IMR-90 (cell line): ENCODE results near the gene DNAJA1. TPM values are rescaled to one million over a fixed set of nuclear protein-coding genes. Genes with fewer than 3 reads are reported as not detected.

Source experiments
- ATAC-seq: fragments of 200-7000 bp; cut with Tn5 transposase; 2 replicates; pipeline ENCODE4 v1.9.1; 2020; ENCODE audit warnings: low read depth, mild to moderate bottlenecking, moderate library complexity
- BruUV-seq: library from RNA; stranded (reverse); fragments of 400-500 nt; replicated peaks from 2 replicates; lab custom pipeline; 2021; lab: Mats Ljungman, UMichigan
- CTCF ChIA-PET: fragments of 300-600 bp; formaldehyde crosslinking; extraction: SDS; loops from one replicate; lab custom pipeline; 2021; ENCODE audit warnings: antibody characterized with exemption; lab: Yijun Ruan, JAX
- POLR2A ChIA-PET: fragments of 300-600 bp; sonication (Branson Sonifier 250); formaldehyde crosslinking; loops from one replicate; lab custom pipeline; 2022; ENCODE audit warnings: antibody characterized with exemption; ENCODE audit not compliant: unreplicated experiment; lab: Charles Lee
- DNase-seq: peaks from one replicate; pipeline ENCODE4 v3.0.0; 2013
- H2AFZ ChIP-seq: replicated peaks from 2 replicates; pipeline ENCODE3; 2013; ENCODE audit warnings: low read length, mild to moderate bottlenecking; ENCODE audit not compliant: poor library complexity
- H2AK5ac ChIP-seq: 2 replicates; pipeline ENCODE4 v1.6.1; 2013; ENCODE audit warnings: low read depth, low read length, inconsistent platforms
- H2AK9ac ChIP-seq: replicated peaks from 2 replicates; pipeline ENCODE3; 2013; ENCODE audit warnings: mild to moderate bottlenecking, low read depth, low read length, moderate library complexity; ENCODE audit not compliant: poor library complexity
- H2BK120ac ChIP-seq: 2 replicates; pipeline ENCODE4 v1.6.1; 2013; ENCODE audit warnings: low read depth, low read length, inconsistent platforms
- H2BK15ac ChIP-seq: 3 replicates; pipeline ENCODE4 v1.6.1; 2013; ENCODE audit warnings: low read depth, low read length, inconsistent platforms
- H2BK20ac ChIP-seq: 2 replicates; pipeline ENCODE4 v1.6.1; 2013; ENCODE audit warnings: low read depth, mild to moderate bottlenecking, inconsistent platforms, low read length, moderate library complexity
- H2BK5ac ChIP-seq: 2 replicates; pipeline ENCODE4 v1.6.1; 2013; ENCODE audit warnings: mild to moderate bottlenecking, low read depth, low read length, inconsistent platforms; ENCODE audit not compliant: poor library complexity, severe bottlenecking
- H3K14ac ChIP-seq: replicated peaks from 2 replicates; pipeline ENCODE4 v1.6.1; 2013; ENCODE audit warnings: low read depth, low read length, inconsistent platforms
- H3K18ac ChIP-seq: 2 replicates; pipeline ENCODE4 v1.6.1; 2013; ENCODE audit warnings: low read depth, low read length, control low read depth
- H3K23ac ChIP-seq: 2 replicates; pipeline ENCODE4 v1.6.1; 2013; ENCODE audit warnings: low read depth, low read length, inconsistent platforms
- H3K27ac ChIP-seq: 2 replicates; pipeline ENCODE4 v1.5.1; 2013; ENCODE audit warnings: mild to moderate bottlenecking, control low read depth, low read length; ENCODE audit not compliant: insufficient read depth
- H3K27me3 ChIP-seq: 2 replicates; pipeline ENCODE4 v1.6.1; 2013; ENCODE audit warnings: low read length; ENCODE audit not compliant: control insufficient read depth, insufficient read depth
- H3K36me3 ChIP-seq: 2 replicates; pipeline ENCODE4 v1.6.1; 2013; ENCODE audit warnings: low read length, mixed read lengths; ENCODE audit not compliant: control insufficient read depth, insufficient read depth
- H3K4ac ChIP-seq: 2 replicates; pipeline ENCODE4 v1.6.1; 2013; ENCODE audit warnings: low read depth, low read length, inconsistent platforms
- H3K4me1 ChIP-seq: 2 replicates; pipeline ENCODE4 v1.6.1; 2013; ENCODE audit warnings: low read length, mixed read lengths; ENCODE audit not compliant: control insufficient read depth, insufficient read depth
- H3K4me2 ChIP-seq: 2 replicates; pipeline ENCODE4 v1.6.1; 2013; ENCODE audit warnings: low read depth, mild to moderate bottlenecking, control low read depth, low read length, moderate library complexity
- H3K4me3 ChIP-seq: 2 replicates; pipeline ENCODE4 v1.5.1; 2013; ENCODE audit warnings: low read depth, mild to moderate bottlenecking, control low read depth, low read length, moderate library complexity; ENCODE audit not compliant: insufficient read depth
- H3K56ac ChIP-seq: 2 replicates; pipeline ENCODE4 v1.6.1; 2013; ENCODE audit warnings: low read length, inconsistent platforms; ENCODE audit not compliant: insufficient read depth; ENCODE audit errors: extremely low read depth
- H3K79me1 ChIP-seq, 2 experiments: 2 replicates each; pipeline ENCODE4 v1.6.1; 2013; ENCODE audit warnings: low read length in 2 of 2, inconsistent platforms in 1 of 2, low read depth in 1 of 2
- H3K9ac ChIP-seq: 2 replicates; pipeline ENCODE4 v1.6.1; 2013; ENCODE audit warnings: low read depth, low read length, control low read depth
- H3K9me1 ChIP-seq: 2 replicates; pipeline ENCODE4 v1.6.1; 2013; ENCODE audit warnings: low read length, inconsistent platforms; ENCODE audit not compliant: insufficient read depth
- H3K9me3 ChIP-seq: 2 replicates; pipeline ENCODE4 v1.6.1; 2013; ENCODE audit warnings: low read length; ENCODE audit not compliant: control insufficient read depth, insufficient read depth
- H4K20me1 ChIP-seq: 2 replicates; pipeline ENCODE4 v1.6.1; 2013; ENCODE audit warnings: low read length, inconsistent platforms; ENCODE audit not compliant: insufficient read depth
- H4K5ac ChIP-seq: 2 replicates; pipeline ENCODE4 v1.6.1; 2013; ENCODE audit warnings: mild to moderate bottlenecking, low read depth, low read length, control low read depth
- H4K8ac ChIP-seq, 2 experiments: 2 replicates each; pipeline ENCODE4 v1.6.1; 2013; ENCODE audit warnings: low read depth in 2 of 2, low read length in 2 of 2, control low read depth in 1 of 2, inconsistent platforms in 1 of 2
- H4K91ac ChIP-seq: 2 replicates; pipeline ENCODE4 v1.6.1; 2013; ENCODE audit warnings: low read depth, low read length, inconsistent platforms; ENCODE audit not compliant: insufficient read depth
- BHLHE40 ChIP-seq: fragments of 150-350 bp; IDR thresholded peaks from 2 replicates; pipeline ENCODE4 v1.6.1; 2016; ENCODE audit warnings: mild to moderate bottlenecking, low read depth, low read length
- CEBPB ChIP-seq: IDR thresholded peaks from 2 replicates; pipeline ENCODE4 v1.6.1; 2012; ENCODE audit warnings: low read depth, low read length, improper control_type of control experiment
- CTCF ChIP-seq: conservative IDR thresholded peaks from 2 replicates; pipeline ENCODE4 v1.5.1; 2012; ENCODE audit warnings: mild to moderate bottlenecking, low read depth, low read length, improper control_type of control experiment
- FOS ChIP-seq: fragments of 150-350 bp; IDR thresholded peaks from 2 replicates; pipeline ENCODE4 v1.6.1; 2016; ENCODE audit warnings: low read depth, low read length
- MAFK ChIP-seq: IDR thresholded peaks from 2 replicates; pipeline ENCODE4 v1.6.1; 2012; ENCODE audit warnings: low read depth, low read length, improper control_type of control experiment
- MAZ ChIP-seq: IDR thresholded peaks from 2 replicates; pipeline ENCODE4 v1.6.1; 2012; ENCODE audit warnings: low read depth, mild to moderate bottlenecking, low read length, improper control_type of control experiment, moderate library complexity, borderline replicate concordance
- MXI1 ChIP-seq: IDR thresholded peaks from 2 replicates; pipeline ENCODE4 v1.6.1; 2012; ENCODE audit warnings: low read depth, mild to moderate bottlenecking, low read length, moderate library complexity, borderline replicate concordance
- NFE2L2 ChIP-seq: fragments of 150-350 bp; IDR thresholded peaks from 2 replicates; pipeline ENCODE4 v1.6.1; 2016; ENCODE audit warnings: low read depth, mild to moderate bottlenecking, low read length
- POLR2A ChIP-seq: IDR thresholded peaks from 2 replicates; pipeline ENCODE4 v1.6.1; 2012; ENCODE audit warnings: mild to moderate bottlenecking, low read depth, low read length
- RCOR1 ChIP-seq: IDR thresholded peaks from 2 replicates; pipeline ENCODE4 v1.6.1; 2012; ENCODE audit warnings: mild to moderate bottlenecking, low read length, improper control_type of control experiment; ENCODE audit not compliant: insufficient replicate concordance
- RFX5 ChIP-seq: IDR thresholded peaks from 2 replicates; pipeline ENCODE4 v1.8.0; 2012; ENCODE audit warnings: low read depth, mild to moderate bottlenecking, low read length, moderate library complexity
- SMC3 ChIP-seq: fragments of 150-350 bp; IDR thresholded peaks from 2 replicates; pipeline ENCODE4 v1.6.1; 2016; ENCODE audit warnings: low read depth, mild to moderate bottlenecking, antibody characterized with exemption, low read length, moderate library complexity
- USF2 ChIP-seq: fragments of 150-350 bp; IDR thresholded peaks from 2 replicates; pipeline ENCODE4 v1.6.1; 2017; ENCODE audit warnings: mild to moderate bottlenecking, antibody characterized with exemption, low read length, low read depth
- WGBS, 2 experiments: methylation state at CpG; one replicate each; pipeline versions ENCODE4 v1.1.5 to v1.1.7; 2013; ENCODE audit warnings: missing lambda C conversion rate in 2 of 2; ENCODE audit not compliant: insufficient read length in 1 of 2; ENCODE audit errors: extremely low coverage in 2 of 2; 5-methylcytosine and 5-hydroxymethylcytosine counted together
- dilution Hi-C: fragments of 300-500 bp; cut with HindIII; formaldehyde crosslinking; loops from one replicate; pipeline ENCODE4 v1.14.3; 2018; ENCODE audit warnings: low sequenced_read_pairs; ENCODE audit not compliant: unreplicated experiment
- in situ Hi-C: fragments of 300-500 bp; cut with MboI; formaldehyde crosslinking; loops from 3 replicates; pipeline ENCODE4 v1.14.3; 2019; ENCODE audit warnings: low sequenced_read_pairs, inconsistent platforms, mixed read lengths
- intact Hi-C: fragments of 100-400 bp; cut with micrococcal nuclease; formaldehyde crosslinking; loops from 2 replicates; pipeline ENCODE4 v1.10.0; 2022
- polyA plus RNA-seq, 3 experiments: library from polyadenylated mRNA; depleted of rRNA; stranded (reverse); fragments of >200 nt; gene quantifications; 2 replicates each; pipeline ENCODE4 v1.2.3, GENCODE V29; 2012; ENCODE audit warnings: low replicate concordance in 1 of 3
- total RNA-seq: library from RNA; depleted of rRNA; stranded (reverse); fragments of >200 nt; gene quantifications from 2 replicates; pipeline ENCODE4 v1.2.3, GENCODE V29; 2012
- TF ChIP-seq, protein P1 (sequence below): fragments of 150-350 bp; IDR thresholded peaks from 2 replicates; pipeline ENCODE4 v1.6.1; 2016; ENCODE audit warnings: low read depth, mild to moderate bottlenecking, low read length, moderate library complexity, borderline replicate concordance

DNAJA1 gene
- total and polyA plus RNA-seq, 2 of the 4 experiments (the other 2 are of a cell fraction) = 59.5 to 118 TPM

DNA sequence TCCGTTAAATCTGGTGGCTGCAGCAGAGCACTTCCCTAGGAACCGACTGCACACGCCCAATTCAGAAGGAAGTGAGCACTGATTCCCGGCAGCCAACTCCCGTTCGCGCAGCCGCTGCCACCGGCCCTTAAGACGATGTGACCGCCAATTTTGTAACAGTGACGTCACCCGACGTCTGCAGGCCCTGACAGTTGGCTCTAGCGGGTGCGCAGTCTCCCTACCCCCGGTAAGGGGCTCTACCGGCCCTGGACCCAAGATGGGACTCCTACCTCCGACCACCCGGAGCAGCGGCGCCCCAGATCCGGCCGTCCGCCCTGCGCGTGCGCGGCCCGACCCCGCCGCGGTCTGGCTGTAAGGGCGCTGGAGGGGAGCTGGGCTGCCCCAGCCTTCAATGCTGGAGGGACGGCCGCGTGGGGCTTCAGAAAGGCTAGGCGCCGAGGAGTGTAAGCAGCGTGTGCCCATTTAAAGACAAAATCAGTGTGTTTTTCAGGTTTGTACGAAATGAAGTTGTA lies 19.1 kb downstream of the DNAJA1 start:
- Histone ChIP-seq H2AK9ac (peak overlapping the region; percentile 66), H3K23ac (peak overlapping the region; percentile 79; the same call in 1 of the 2 replicates), H4K20me1 (no peaks in the 10 kb centered on the region), H4K5ac (peak overlapping the region; percentile 85), H2BK20ac (no peak overlapping the region), H2BK15ac (no peak overlapping the region), H3K4ac (peak overlapping the region; percentile 71), H3K9me3 (no peaks in the 10 kb centered on the region), H3K18ac (peak overlapping the region; percentile 65; the same call in 1 of the 2 replicates), H2BK120ac (peak overlapping the region; percentile 48; the same call in 1 of the 2 replicates), H3K4me3 (peak overlapping the region; percentile 89), H4K8ac (peak overlapping the region; percentile 36 to 89; a peak in 3 of 4 replicates), H3K9me1 (peaks cover 5% of the 10 kb centered on the region; the same call in 1 of the 2 replicates), H4K91ac (peak overlapping the region; percentile 56; the same call in 1 of the 2 replicates), H3K27me3 (no peaks in the 10 kb centered on the region), H3K9ac (peak overlapping the region; percentile 84), H3K56ac (no peak overlapping the region), H2AK5ac (no peak overlapping the region), H3K4me2 (peak overlapping the region; percentile 81), H3K36me3 (peaks cover 12% of the 10 kb centered on the region), H3K27ac (peak overlapping the region; percentile 85), H3K14ac (peak overlapping the region; percentile 51), H3K79me1 (peaks cover 0 to 2% of the 10 kb centered on the region in 2 experiments; a peak in 1 of 4 replicates), H2BK5ac (peak overlapping the region; percentile 83), H3K4me1 (no peaks in the 10 kb centered on the region), H2AFZ (peak overlapping the region; percentile 96)
- in situ Hi-C loops (no loop called here), intact Hi-C loops (no loop called here), dilution Hi-C loops (no loop called here)
- ATAC-seq (peak; percentile 92), DNase-seq (peak; percentile 93)
- WGBS, 2 experiments = 1% methylated on average over 29 of the region's 41 CpGs; no CpG with 5 or more reads in 1 of the 2 experiments
- POLR2A ChIA-PET = no interaction called here
- CTCF ChIA-PET = interaction anchor here (0.6 to 1.4 kb wide), 2 partner anchors 18 to 74 kb away, joined by 3 to 4 read pairs; no protein-coding TSS in a partner anchor
- no TSS peak for BruUV-seq
- TF ChIP-seq CTCF = no peak
- TF ChIP-seq NFE2L2 = no peak
- peak; percentile 12; the same call in 1 of the 2 replicates for TF ChIP-seq FOS
- TF ChIP-seq, protein P1, sequence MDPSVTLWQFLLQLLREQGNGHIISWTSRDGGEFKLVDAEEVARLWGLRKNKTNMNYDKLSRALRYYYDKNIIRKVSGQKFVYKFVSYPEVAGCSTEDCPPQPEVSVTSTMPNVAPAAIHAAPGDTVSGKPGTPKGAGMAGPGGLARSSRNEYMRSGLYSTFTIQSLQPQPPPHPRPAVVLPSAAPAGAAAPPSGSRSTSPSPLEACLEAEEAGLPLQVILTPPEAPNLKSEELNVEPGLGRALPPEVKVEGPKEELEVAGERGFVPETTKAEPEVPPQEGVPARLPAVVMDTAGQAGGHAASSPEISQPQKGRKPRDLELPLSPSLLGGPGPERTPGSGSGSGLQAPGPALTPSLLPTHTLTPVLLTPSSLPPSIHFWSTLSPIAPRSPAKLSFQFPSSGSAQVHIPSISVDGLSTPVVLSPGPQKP = no peak
- peak; percentile 23; the same call in 1 of the 2 replicates for TF ChIP-seq CEBPB
- TF ChIP-seq USF2 = no peak
- TF ChIP-seq MAFK = no peak
- TF ChIP-seq RFX5 = no peak
- TF ChIP-seq BHLHE40 = no peak
- no peak for TF ChIP-seq MAZ
- TF ChIP-seq MXI1 = no peak; the same call in 1 of the 2 replicates
- no peak for TF ChIP-seq RCOR1
- peak; percentile 38; the same call in 1 of the 2 replicates for TF ChIP-seq POLR2A
- TF ChIP-seq SMC3 = no peak
